HG03108 (cell line): ENCODE data around the gene UNC13C.

ENCODE experiments used
- ATAC-seq: cut with Tn5 transposase; IDR thresholded peaks from one replicate; pipeline ENCODE4 v1.9.1; 2021; ENCODE audit warnings: moderate library complexity; ENCODE audit not compliant: unreplicated experiment

Gene UNC13C

DNA sequence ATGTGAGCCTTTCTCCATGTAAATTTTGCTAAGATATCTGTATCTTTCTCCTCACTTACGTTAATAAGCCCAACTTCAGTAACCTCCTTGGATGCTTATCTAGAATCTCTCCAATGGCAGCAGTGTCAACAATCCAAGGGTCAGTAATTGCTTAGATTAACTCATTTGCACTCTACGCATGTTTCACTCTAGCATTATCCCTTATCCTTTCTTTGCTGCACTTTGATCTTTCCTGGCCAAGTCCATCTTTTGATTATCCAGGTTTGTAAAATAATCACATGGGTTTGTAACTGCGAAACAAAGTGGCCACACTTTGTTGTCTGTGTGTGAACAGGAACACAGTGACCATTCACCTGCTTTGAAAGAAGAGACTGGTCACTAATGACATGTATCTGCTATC is 640.9 kb downstream of the UNC13C start:
- ATAC-seq: no peak

DNA sequence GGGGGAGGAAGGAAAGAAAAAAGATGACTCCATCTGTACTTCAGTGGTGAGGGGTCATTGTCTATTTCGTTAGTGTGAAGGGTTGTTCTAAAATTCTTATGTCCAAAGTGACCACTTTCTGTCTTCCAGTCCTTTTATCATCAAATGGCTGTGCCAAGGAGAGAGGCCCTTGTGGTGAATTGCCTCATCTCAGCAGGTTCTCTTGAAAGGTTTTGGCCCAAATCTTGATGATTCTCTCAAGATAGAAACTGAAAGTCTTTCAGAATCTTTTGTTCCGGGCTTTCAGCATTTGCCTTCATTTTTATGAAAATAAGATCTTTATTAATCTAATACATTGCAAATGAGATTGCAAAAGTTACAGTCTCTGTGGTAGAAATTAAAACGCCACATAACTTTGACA is 642.7 kb downstream of the UNC13C start:
- ATAC-seq: no peak

DNA sequence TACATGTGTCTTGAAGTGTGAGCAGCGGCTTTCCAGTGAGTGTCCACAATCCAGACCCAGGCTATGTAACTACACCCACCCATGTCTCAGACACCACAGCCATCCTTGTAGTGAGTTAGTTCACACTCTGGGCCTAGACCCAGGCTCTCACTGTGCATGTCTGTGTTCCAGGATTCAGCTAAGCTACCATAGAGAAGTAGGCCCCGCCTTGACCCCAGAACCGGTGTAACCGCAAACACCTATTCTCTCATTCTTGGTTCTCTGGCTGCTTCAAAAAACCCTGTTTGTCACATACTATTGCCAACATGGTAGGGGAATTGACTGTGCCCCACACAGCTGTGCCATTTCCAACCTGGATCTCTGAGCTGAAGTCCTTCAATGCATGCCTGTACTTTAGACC is 657.9 kb downstream of the UNC13C start:
- no peak for ATAC-seq

DNA sequence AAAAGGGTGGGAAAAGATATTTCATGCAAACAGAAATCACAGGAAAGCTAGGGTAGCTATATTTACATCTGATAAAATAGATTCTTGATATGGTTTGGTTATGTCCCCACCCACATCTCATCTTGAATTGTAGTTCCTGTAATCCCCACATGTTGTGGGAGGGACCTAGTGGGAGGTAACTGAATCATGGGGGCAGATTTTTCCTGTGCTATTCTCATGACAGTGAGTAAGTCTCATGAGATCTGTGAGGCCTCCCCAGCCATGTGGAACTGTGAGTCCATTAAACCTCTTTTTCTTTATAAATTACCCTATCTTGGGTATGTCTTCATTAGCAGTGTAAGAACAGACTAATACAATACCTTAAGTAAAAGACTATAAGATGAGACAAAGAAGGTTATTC is 660.4 kb downstream of the UNC13C start:
- no peak for ATAC-seq

DNA sequence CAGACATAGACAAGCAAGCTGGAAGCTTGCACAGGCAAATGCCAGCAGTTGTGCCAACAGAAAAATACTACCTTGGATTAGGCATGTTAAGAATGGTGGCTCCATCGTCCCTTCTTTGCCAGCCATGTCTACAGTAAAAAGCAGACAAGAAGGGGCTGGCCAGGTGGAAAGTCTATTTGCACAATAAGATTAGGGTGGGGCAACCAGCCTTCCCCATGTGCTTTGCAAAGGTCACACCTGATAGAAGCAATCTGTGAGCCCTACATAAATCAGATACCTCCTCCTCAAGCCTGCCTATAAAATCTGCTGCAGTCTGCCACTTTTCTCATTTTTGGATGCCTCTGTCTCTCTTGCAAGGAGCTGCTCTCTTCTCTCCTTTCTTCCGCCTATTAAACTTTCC is 662.6 kb downstream of the UNC13C start:
- no peak for ATAC-seq

DNA sequence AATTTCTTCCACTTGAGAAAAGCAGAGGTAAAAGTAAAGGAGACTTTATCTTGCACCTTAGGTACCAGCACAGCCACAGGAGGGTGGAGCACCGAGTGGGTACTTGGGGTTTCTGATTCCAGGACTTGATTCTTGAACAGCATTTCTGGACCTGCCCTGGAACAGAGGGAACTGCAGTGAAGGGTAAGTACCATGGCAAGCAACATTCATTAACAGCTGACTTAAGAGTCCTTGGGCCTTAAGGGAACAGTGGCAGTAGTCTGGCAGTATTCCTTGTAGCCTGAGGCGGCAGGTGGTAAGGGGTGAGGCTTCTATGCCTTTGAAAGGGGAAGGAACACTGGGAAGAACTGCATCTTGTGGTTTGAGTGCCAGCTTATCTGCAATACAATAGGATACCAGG is 666.6 kb downstream of the UNC13C start:
- no peak for ATAC-seq

DNA sequence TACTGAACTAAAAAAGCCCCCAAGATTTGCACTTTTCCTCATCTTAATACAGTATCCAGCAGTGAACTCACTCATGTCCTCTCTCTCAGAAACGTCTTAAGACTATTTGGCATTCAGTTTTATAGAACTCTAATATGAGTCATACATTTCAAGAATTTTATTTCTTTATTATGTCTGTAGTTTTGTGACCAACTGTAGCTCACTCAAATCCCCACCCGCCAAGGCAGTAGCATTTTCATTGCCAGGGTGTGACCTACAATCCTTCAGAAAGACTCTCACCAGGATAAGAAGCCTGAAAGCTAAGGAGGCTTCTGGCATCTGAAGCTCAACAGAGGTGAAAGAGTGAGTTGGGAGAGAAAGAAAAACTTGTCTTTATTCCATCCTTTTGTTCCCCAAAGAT is 681.4 kb downstream of the UNC13C start:
- no peak for ATAC-seq

DNA sequence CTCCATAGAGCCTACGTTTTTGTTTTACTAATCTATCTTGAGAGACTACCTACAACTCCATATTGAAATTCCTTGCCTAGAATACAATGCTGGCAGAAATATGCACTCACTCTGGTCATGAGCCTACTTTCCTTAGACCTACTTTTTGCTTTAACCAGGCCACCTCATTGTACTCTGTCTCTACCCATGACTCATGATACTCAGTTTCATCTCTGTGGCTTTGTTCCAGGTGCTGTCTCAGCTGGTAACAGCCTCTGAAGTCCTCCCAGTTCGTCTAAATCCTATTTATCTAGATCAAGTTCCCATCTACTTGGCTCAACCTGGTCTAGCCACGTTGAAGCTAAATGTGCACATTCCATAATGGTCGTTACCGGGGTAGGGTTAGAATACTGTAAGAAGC is 682.1 kb downstream of the UNC13C start:
- ATAC-seq: no peak

DNA sequence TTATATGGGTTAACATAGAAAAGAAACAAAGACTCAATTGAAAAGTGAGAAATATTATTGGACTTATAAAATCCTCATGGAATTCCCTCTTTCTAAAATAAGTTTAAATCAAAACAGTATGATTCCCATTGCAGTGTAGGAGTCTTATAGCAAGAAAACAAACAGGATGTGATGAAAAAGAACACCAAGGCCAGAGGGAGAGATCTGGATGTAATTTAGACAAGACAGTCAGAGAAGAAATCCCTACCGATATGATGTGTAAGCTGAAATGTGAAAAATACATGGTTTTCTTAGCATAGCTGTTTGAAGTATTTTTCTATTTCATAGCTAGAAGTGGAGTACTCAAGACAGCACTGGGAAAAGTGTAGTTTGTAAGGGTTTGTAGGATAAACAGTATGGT is 697.0 kb downstream of the UNC13C start:
- no peak for ATAC-seq

DNA sequence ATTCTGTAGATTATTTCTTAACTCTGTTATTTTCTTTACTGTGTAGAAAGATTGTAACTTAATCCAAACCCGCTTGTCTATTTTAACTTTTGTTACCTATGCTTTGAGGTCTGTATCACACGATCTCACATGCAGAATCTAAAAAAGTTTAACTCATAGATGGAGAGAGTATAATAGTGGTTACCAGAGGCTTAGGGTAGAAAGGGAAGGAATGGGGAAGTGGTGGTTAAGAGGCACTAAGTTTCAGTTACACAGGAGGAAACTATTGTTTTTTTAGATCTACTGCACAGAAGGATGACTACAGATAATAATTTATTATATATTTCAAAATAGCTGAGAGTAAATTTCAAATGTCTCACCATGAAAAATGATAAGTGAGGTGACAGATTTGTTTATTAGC is 703.3 kb downstream of the UNC13C start:
- no peak for ATAC-seq
